ENCODE measurements around the gene MAMDC4.
"Not testable (repeated sequence)": the region's sequence is repeated elsewhere in the genome, so short reads cannot be mapped to it uniquely, and the experiment has no call there.

The MAMDC4 gene

DNA sequence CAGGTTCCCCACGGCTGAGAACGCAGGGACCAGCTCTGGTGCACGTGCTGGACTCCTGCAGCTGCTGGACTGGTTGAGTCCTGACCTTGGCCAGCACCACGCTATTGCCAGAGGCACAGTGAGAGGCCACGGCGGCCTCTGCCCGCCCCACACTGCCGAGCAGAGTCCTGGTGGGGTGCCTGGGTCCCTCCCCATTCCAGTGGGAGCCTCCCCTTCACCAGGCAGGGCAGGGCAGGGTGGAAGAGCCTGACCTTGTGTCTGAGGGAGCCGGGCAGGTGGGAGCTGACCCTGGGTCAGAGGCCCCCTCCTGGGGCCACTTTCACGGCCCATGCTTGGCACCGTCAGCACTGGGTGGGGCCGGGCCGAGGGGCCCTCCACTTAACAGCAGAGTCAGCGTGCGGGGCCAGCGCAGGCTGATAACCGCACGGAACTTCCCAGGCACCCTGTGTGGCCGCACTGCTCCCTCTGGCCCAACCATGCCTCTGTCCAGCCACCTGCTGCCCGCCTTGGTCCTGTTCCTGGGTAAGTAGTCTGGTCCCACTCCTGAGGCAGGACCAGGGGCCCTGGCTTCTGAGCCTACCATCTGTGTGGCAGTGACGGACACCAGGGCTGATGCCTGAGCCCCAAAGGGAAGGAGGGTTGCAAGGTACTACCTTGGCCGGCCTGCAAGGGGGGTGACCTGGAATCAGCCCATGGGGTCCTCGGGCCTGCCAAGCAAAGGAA, at the start of gene MAMDC4:
MAMDC4 (plus strand) TSS at position 406 of the 723 bp plus-strand sequence; CDS start at position 477, 71 bp downstream.
- DNase-seq (ENCODE audit: low read depth in 2 of 2), result no peak

GRCh38 chr9:136803009-136803550, 49.1 kb upstream of the MAMDC4 start:
- not testable (repeated sequence) for DNase-seq (ENCODE audit: low read depth in 2 of 2)

DNA sequence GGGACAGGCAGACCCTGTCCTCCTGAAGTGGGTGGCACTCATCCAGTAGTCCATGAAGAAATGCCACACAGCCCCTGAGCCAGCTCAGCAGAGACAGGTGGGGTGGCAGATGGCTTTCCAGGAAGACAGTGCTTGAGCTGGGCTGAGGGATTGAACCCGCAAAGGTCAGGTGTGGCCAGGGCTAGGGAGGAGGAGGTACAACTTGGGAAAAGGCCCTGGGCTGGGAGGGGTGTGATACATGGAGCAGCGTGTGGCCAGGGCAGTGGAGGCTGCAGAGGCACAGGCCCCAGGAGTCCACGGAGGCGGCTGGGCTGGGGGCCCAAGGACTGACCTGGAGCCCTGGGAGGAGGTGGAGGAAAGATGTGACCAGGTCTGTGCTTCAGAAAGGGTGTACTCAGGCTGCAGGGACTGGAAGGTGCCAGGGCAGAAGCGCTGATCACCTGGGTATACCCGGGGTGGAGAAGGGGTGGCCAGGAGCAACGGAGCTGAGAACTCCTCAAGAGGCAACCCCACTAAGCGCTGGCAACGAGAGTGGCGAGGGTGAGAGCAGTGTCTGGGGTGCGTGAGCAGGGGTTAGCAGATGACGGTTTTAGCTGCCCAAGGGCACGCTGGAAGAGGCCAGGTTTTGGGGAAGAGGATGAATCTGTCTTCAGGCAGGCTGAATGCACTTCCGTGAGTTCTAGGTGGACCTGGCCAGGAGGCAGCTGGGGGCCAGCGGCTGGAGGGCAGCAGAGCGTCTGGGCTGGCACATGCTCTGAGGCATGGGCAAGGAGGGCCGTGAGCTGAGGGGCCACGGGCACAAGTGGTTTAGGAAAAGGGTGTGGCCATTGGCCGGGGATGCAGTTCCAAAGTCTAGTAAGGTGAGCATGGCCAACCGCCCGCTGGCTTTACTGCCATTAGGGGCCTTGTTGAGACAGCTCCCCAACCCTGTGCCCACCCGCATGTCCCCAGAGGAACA, 48.3 kb upstream of the MAMDC4 start:
- DNase-seq (ENCODE audit: low read depth in 2 of 2), result no peak

GRCh38 chr9:136804509-136805206, 47.5 kb upstream of the MAMDC4 start:
- DNase-seq (ENCODE audit: low read depth in 2 of 2), result no peak

DNA sequence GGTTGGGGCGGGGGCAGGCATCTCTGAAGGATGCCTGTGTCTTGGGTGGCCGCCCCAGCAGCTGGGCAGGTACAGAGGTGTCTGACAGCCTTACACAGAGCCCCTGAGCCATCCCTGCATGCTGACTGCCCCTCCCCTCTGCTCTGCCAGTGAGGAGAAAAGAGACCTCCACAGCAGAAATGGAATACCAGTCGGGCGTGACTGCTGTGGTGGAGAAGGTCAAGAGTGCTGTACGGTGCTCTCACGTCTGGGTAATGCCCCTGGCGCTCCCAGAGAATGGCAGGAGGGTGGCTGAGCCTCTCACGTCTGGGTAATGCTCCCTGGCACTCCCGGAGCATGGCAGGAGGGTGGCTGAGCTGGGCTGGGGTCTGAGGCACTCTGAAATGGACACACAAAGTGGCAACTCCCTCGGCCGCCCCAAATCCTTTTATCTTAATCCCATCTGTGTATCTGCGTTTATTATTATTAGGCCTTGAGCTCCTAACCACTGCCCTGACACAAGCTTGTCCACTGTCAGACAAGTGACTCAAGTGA, 46.9 kb upstream of the MAMDC4 start:
- DNase-seq (ENCODE audit: low read depth in 2 of 2), result no peak

- DNase-seq (ENCODE audit: low read depth in 2 of 2), result no peak
Measured at GRCh38 chr9:136806067-136806466, 46.1 kb upstream of the MAMDC4 start.

GRCh38 chr9:136806631-136807201, 45.4 kb upstream of the MAMDC4 start:
- no peak for DNase-seq (ENCODE audit: low read depth in 2 of 2)

DNA sequence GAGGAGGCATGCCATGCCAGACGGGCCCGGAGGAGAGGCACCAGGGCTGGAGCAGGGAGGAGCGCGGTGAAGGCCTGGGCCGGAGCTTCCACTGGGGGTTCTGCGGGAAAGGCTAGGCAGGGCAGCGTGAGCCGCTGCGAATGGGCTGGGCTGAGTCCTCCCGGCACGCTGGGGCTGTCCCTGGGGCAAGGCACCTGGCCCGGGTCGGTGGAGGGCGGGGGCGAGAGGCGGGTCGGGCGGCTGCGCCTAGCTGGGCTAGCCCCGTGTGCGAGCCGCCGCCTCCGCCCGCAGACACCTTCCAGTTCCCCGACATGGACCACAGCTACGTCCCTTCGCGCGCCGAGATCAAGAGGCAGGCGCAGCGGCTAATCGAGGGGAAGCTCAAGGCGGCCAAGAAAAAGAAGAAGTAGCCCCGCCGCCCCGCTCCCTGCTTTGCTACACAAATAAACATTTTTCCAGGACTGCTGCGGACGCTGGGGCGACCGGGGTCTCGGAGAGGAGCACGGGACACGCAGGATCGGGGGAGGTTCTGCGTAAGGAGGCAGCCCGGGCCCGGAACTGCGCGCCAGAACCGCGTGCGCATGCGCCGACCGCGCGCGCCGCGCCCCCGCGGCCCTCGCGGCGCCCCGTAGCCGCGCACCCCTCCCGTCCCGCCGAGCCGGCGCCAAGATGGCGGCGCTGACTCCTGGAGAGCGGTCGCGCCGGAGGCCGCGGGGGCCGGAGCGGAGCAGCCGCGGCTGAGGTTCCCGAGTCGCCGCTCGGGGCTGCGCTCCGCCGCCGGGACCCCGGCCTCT, 44.7 kb upstream of the MAMDC4 start, which contains the start of gene RABL6:
RABL6 (plus strand) TSS at position 668 of the 794 bp plus-strand sequence. CDS start 249 bp downstream, outside the sequence.
- DNase-seq (ENCODE audit: low read depth in 2 of 2), result peak; percentile 17 to 23

DNA sequence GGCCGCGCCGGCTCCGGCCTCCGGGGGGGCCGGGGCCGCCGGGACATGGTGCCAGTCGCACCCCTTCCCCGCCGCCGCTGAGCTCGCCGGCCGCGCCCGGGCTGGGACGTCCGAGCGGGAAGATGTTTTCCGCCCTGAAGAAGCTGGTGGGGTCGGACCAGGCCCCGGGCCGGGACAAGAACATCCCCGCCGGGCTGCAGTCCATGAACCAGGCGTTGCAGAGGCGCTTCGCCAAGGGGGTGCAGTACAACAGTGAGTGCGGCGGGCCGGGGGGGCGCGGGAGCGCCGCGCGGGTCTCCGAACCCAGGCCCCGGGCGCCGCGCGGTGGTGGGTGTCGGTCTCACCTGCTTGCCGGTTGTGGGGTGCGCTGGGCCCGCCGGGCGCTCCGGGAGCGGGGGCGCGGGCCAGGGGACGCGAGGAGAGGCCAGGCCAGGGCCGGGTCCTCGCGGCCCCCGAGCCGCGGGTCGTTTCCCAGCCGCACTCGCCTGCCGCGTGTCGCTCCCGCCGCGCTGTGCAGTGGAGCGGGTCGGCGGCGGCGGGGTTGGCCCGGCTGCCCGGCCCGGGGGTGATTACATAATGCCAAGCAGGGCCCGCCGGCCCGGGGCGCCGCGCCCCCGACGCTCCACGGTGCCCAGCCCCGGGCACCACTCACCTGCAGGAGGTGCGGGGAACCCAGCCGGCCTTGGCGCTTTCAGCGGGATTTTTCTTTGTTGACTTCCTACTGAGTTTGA, 43.9 kb upstream of the MAMDC4 start:
- DNase-seq (ENCODE audit: low read depth in 2 of 2), result no peak

DNA sequence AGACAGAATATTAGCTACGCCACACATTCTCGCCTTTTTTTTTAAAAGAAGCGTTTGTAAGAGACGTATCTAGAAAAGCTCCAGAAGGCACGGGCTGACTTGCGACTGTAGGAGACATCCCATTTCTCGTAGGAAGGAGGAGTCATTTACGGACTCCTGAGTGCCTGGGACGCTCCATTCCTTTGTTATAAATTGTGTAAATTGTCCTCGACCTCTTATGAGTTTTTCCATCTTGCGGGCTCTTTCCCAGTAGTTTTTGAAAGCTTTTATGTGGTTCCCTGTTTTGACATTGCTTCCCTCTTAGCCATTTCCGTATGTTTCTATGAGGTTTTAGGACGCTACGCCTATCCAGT, 43.4 kb upstream of the MAMDC4 start:
- no peak for DNase-seq (ENCODE audit: low read depth in 2 of 2)

DNA sequence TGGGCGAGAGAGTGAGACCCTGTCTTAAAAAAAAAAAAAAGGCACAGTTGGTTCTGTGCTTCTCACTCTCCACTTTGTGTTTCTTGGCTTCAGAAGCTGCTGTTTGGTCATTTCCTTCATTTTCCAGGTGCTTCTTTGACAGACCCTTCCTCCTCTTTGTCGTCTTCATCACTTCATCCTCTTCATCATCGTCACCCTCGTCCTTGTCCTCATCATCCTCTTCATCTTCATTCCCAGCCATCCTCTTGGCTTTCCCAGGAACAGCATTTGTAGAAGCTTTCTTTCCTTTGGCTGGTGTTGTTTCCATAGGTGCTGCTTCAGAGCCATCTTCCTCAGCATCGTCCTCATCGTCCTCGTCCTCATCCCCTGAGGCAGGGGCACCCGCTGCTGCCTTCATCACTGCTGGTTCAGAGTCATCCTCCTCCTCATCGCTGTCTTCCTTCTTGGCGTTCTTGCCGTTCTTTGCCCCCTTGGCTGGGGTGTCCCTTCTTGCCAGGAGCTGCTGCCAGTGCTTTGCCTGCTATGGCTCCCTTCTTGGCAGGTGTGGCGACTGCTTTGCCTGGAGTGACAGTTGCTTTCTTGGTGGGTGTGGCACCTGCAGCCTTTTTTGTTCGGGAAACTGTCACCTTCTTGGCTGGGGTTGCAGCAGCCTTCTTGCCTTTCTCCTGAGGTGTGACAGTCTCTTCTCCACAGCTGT, 37.3 kb upstream of the MAMDC4 start:
- no peak for DNase-seq (ENCODE audit: low read depth in 2 of 2)

DNA sequence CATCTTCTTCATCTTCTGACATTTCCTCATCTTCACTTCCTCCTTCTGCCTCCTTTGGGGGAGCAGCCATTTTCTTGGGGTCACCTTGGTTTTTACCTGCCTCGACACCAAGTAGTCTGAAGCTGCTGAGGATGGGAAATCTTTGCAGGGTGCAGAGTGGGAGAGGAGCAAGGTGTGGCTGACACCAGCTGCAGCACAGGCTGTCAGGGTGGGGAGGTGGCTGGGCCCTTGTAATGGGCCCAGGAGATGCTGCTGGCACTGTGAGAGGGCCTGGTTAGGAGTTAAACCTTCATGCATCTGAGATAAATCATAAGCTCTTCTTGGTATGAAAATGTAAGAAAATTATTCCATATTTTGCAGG, 36.7 kb upstream of the MAMDC4 start:
- DNase-seq (ENCODE audit: low read depth in 2 of 2), result no peak

DNA sequence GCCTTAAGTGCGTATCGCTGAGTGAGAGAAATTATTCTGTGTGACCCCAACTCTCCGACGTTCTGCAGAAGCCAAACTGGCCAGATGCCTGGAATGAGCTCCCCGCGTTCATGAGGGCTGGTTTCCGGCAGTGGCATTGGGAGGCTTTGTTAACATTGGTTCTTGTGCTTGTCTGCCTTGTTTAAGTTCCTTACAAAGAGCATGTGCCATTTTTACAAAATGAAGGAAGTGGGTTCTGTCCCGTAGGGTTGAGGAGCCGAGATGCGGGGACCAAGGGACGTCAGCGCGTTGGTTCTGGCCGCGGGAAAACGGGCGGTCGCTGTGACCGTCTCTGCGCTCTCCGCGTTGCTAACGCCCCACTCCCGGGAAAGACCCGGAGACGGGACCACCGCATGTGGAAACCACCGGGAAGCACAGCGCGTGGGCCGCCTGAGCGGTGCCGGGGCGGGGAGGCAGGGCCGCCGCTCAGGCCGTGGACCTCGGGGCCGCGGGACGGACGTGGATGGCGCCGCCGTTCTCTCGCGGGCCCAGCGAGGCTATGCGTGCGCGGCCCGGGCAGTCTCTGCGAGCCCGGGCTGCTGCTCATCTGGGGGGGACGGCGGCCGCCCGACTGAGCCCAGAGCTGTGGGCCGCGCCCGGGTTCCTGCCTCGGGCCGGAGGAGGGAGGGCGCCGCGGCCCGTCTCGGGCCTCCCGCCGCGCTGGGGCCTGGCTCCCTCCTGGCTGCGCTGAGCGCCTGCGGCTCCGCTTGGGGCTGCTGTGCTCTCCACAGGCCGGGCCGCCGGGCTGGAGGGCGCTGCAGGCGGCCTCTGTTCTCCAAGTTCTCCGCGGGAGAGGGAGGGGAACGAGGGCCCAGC, 30.9 kb upstream of the MAMDC4 start:
- no peak for DNase-seq (ENCODE audit: low read depth in 2 of 2)

DNA sequence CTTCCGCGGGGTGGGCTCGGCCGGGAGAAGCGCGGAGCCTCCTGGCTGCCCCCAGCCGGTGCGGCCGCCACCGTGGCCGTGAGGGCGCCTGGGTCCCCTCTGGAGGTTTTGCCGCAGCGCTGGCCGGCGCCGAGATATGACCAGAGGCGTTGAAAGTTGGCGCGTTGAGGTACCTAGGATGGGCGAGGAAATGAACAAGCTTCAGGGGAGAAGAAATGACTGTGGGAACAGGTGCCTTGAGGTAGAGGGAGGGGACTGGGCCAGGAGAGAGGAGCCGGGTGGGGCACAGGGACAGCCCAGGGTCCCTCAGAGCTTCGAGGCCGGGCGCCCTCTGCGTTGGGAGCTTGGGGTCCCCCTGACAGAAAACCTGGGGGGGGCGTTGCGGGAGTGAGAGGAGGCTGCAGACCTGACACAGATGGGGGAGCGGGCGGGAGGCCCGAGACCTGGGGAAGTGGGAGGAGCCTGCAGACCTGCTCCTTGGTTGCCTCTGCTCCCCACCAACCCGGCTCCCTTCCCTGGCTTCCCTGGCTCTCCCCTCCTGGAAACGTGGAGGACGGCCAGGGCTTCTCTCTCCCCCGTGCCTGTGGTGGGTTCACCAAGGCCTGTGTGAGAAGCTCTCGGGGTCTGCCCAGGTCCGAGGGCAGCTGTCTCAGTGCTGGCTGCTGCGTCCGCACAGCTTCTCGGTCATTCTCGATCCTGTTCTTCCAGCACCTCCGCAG, 30.2 kb upstream of the MAMDC4 start:
- no peak for DNase-seq (ENCODE audit: low read depth in 2 of 2)

- no peak for DNase-seq (ENCODE audit: low read depth in 2 of 2)
Measured at GRCh38 chr9:136823136-136824046, 28.8 kb upstream of the MAMDC4 start.

- DNase-seq (ENCODE audit: low read depth in 2 of 2), result no peak
Measured at GRCh38 chr9:136824496-136825225, 27.5 kb upstream of the MAMDC4 start.
